Endometrial microvascular endothelial cells (primary cell): ENCODE data around the gene SECISBP2L. TPM values are rescaled to one million over a fixed set of nuclear protein-coding genes. Genes with fewer than 3 reads are reported as not detected.
"Not testable (repeated sequence)": the region's sequence is repeated elsewhere in the genome, so short reads cannot be mapped to it uniquely, and the experiment has no call there.

Experiments used
- in situ Hi-C: cut with HindIII; loops from 2 replicates; pipeline ENCODE4 v1.10.0; 2017; ENCODE audit warnings: low sequenced_read_pairs, low pct_unique_long_range_greater_than_20kb; ENCODE audit errors: inconsistent ontology term
- total RNA-seq: library from RNA; depleted of rRNA; stranded (reverse); fragments of >200 nt; gene quantifications from one replicate; pipeline ENCODE4 v1.2.3, GENCODE V29; 2015; ENCODE audit errors: inconsistent ontology term

Gene SECISBP2L
- 28.0 TPM for total RNA-seq

DNA sequence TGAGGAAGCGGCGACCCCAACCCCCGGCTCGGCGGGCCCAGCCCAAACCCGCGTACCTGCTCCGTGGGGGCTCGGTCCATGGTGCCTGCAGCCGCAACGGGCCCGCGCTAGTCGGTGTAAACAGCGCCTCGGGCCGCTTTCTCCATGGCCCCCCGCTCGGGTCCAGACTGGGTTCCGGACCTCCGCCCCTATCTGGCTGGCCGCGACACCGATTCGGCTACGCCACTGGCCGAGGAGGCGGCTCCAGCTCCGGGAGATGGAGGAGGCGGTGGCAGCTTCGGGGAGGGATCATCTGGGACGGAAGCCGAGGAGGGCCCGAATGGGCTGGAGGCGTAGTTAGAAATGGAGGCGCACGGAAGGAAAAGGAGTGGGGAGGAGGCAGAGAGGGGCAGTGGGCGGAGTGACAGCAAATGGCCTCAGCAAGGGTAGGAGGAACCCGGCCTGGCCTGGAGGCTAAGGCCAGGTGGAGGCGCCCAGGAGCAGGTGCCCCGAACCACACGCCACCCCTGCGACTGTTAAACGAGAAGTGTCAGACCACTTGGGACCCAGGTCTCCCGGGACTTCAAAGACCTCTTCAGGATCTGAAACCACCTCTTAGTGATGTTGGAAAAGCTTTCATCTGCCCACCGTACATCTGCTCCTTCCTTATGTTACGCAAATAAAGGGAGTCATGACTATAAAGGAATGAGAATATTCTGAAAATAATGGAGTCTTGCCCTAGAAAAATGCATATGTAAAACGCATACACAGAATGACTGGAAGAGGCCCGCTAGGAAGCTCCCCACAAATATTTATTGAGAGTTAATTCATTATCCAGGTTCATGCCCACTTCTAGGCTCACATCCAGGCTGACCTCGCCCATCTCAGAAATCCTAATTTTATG is at the start of gene SECISBP2L:
TSS of gene SECISBP2L (minus strand) at position 227 of the 883 bp plus-strand sequence. CDS start at position 80, 147 bp downstream.
- in situ Hi-C loops, result loop anchor here (25.0 kb wide), 1 partner anchor 91 kb away; no protein-coding TSS in a partner anchor

DNA sequence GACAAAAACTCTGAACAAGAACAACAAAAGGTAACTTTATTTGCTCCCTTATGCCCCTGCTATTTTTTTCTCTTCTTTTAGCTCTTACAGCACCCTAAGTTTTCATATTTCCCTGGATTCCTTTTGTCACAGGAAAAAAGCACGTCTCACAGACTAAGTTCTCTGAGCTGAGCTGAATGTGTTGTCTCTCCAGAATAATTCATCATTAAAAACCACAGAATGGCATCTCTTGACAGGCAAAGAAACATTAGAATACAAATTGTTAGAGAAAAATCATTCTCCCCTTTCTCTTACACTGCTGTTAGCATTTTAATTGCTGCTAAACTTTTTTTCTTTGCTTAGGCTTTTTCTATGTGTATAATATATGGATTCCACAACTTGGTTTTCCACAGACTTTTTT is 48.7 kb upstream of the SECISBP2L start:
- in situ Hi-C loops, result no loop called here

GRCh38 chr15:49093252-49094105 is 47.2 kb upstream of the SECISBP2L start:
- in situ Hi-C loops, result no loop called here

- in situ Hi-C loops, result no loop called here
Measured at GRCh38 chr15:49088996-49089395, 42.8 kb upstream of the SECISBP2L start.

DNA sequence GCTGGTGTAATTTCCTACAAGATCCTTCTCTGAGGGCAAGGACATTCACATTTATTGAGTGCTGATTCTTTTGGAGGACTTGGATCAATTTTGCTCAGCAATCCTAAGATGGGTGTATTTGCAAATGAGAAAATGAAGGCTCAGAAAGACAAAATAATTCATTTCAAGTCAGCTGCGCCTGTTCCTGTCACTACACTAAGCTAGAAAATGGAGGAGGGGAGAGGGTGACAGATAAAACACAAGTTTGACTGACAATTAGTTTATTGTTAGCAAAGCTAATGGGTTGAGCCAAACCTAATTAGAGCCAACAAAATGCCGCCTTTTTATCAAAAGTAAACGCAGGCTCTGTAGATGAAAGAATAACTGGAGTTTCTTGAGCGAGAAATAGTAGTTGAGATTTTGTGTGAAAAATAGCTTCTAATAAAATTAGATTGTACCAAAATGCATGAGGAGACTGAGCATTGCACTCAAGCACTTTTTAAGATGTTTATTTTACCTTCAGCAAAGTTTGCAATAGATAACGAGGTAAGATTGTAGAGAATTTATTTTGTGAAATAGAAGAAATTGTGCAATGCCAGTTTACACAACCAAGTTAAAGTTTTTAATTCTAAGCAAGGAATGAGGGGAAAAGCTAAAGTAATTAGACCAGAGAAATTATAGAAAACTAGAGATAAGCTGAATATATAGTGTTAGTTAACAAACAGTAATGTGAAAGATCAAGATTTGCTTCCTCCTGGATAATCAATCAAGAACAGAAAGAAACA is 39.6 kb upstream of the SECISBP2L start:
- in situ Hi-C loops, result no loop called here

GRCh38 chr15:49084285-49084570 is 38.0 kb upstream of the SECISBP2L start:
- in situ Hi-C loops, result no loop called here

GRCh38 chr15:49083401-49084284 is 37.4 kb upstream of the SECISBP2L start:
- in situ Hi-C loops, result no loop called here

- in situ Hi-C loops, result no loop called here
Measured at GRCh38 chr15:49082960-49083359, 36.7 kb upstream of the SECISBP2L start.

GRCh38 chr15:49079340-49080039 is 33.2 kb upstream of the SECISBP2L start:
- in situ Hi-C loops, result no loop called here

DNA sequence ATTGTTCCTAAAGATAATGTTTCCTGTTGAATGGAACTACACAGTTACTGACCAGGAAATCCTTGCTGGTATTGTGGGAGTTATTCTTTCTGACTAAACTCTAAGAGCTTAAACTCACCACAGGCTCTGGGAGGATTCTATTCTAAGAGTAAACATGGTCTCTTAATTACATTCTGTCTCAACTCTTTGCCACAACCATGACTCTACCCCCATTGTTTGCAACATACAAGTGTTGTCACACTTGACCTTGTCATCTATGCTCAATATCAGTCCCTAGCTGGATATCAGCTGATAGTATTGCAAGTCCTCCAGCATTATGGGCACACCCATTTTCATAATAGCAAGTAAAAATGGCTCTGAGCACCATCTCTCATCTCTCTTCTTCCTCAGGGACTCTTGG is 29.6 kb upstream of the SECISBP2L start:
- in situ Hi-C loops, result no loop called here

DNA sequence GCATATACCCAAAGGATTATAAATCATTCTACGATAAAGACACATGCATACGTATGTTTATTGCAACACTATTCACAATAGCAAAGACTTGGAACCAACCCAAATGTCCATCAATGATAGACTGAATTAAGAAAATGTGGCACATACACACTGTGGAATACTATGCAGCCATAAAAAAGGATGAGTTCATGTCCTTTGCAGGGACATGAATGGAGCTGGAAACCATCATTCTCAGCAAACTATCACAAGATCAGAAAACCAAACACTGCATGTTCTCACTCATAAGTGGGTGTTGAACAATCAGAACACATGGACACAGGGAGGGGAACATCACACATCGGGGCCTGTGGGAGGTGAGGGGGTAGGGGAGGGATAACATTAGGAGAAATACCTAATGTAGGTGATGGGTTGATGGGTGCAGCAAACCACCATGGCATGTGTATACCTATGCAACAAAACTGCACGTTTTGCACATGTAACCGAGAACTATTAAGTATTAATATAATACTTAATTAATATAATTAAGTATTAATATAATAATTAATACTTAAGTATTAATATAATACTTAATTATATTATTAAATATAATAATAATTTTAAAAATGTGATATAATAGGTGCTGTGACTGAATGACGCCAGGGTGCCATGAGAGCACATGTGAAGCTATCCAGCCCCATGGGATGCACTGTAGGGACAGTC is 28.5 kb upstream of the SECISBP2L start:
- in situ Hi-C loops, result not testable (repeated sequence)

DNA sequence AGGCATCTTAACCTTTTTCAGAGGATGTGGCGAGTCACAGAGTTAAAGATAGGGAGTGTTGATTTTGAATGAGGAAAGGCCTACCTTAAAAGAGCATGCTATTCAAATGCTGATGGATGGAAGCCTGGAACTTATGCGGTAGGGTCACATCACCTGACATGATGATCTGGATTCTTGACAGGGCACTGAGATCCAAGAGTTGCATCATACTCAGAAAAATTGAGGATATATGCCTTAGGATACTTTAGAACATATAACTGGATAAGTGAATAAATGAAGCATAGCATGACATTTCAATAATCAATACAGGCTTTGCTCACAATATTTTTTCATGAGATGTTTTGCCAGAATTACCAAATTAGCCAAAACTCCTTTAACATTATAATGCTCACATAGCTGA is 20.1 kb upstream of the SECISBP2L start:
- in situ Hi-C loops, result no loop called here

GRCh38 chr15:49064884-49065283 is 18.6 kb upstream of the SECISBP2L start:
- in situ Hi-C loops, result no loop called here

DNA sequence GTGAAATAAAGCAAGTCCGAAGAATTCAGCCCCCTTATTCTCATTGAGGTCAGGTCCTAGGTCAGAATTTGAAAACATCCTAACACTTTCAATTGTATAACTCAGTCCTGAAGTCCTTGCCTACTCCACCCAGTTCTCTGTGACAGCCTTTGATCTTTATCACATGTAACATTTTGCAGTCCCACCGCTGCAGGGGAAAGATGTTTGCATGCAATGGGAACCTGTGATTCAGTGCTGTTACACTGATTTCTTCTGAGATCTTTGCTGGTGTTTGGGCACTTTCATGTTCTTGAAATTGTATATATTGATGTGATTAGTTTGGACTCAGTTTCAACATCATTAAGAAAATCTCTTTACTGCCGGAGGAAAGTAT is 18.0 kb upstream of the SECISBP2L start:
- in situ Hi-C loops, result no loop called here

DNA sequence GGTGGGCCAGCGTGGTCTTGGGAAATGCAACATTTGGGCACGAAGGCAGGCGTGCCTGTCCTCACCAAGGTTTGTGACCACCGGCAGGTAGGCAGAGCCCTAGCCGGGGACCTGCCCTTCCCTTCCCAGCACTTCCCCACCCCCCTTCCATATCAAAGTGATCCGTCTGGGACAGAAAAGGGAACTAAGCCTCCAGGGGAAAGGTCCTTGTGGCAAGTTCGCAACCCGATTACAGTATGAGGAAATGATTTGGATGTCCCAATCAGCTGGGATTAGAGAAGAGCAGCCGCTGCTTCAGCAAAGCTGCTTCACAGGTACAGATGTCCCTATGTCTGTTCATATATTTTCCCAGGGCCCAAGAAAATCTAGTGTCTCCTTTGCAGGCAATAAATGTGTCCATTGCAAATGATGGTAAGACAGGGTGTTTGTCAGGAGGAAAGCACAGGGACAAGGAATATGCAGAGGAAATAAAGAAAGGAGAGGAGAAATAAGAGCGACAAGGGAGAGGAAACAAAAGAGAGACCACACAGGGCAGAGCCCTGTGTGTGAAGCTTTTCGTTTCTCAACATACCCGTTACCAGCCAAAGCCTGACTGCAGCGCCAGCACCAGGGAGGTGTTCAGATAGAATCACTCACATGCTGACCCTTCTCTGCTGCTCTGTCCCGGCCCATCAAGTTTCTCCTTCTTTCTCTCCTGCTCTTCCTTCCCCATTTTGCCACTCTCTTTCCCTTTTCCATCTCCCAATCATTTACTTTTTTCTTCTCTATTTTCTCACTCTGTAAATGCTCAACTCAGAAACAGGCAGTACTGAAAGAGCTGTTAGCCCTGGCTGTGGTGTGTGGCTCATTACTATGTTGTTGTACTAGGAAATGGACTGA is 17.4 kb upstream of the SECISBP2L start:
- in situ Hi-C loops, result no loop called here

DNA sequence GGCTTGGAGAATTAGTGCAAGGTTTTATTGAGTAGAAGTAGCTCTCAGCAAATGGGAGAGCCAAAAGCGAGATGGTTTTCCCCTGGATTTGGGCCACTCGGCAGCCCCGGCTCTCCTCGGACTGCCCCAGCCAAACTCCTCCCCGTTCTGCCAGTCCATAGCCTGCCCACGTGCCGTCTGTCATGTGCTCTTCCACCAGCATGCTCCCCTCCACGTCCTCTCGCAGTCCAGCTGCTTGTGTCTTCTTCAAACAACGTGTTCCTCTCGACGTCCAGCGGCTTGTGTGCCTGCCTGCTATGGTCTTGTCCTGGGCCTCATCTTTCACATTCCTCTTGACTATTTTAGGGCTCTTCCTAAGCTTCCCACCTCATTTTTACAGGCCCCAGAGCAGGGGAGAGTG is 16.7 kb upstream of the SECISBP2L start:
- in situ Hi-C loops, result no loop called here
